Peyer's patch (tissue), 4 donors: ENCODE data around the gene KLF3.

Experiments
- POLR2A ChIP-seq, 2 donors: fragments of 450-650 bp; IDR thresholded peaks; one replicate each; pipeline ENCODE4 v1.5.1; 2017; ENCODE audit warnings: antibody characterized with exemption in 2 of 2, mild to moderate bottlenecking in 2 of 2, moderate library complexity in 2 of 2
- TF ChIP-seq, protein P1 (sequence below), 6 experiments: fragments of 450-650 bp in 4 of 6; fragments of 200-600 bp in 2 of 6; sonication (generic) in 1 of 6; IDR thresholded peaks; one replicate each; pipeline ENCODE4 v1.5.1; 2017 to 2019; ENCODE audit warnings: antibody characterized with exemption in 6 of 6, mild to moderate bottlenecking in 3 of 6, moderate library complexity in 1 of 6

DNA sequence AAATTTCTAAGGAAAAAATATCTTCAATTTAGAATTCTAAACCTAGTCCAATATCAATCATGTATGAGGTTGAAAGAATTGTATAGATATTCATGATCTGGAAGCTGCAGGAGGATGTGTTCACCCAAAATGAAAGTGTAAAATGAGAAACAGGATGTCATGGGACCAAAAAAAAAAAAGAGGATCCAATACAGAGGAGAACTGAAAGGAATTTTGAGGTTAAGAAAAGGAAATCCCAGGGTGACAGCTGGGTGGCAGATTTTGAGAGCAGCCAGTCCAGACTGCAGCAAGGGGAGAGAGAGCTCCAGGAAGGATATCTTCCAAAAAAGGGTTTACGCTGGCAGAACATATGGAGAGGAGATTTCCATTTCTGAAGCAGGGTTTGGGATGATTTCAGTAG is 79.9 kb downstream of the KLF3 start:
- TF ChIP-seq, protein P1, sequence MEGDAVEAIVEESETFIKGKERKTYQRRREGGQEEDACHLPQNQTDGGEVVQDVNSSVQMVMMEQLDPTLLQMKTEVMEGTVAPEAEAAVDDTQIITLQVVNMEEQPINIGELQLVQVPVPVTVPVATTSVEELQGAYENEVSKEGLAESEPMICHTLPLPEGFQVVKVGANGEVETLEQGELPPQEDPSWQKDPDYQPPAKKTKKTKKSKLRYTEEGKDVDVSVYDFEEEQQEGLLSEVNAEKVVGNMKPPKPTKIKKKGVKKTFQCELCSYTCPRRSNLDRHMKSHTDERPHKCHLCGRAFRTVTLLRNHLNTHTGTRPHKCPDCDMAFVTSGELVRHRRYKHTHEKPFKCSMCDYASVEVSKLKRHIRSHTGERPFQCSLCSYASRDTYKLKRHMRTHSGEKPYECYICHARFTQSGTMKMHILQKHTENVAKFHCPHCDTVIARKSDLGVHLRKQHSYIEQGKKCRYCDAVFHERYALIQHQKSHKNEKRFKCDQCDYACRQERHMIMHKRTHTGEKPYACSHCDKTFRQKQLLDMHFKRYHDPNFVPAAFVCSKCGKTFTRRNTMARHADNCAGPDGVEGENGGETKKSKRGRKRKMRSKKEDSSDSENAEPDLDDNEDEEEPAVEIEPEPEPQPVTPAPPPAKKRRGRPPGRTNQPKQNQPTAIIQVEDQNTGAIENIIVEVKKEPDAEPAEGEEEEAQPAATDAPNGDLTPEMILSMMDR (IDR thresholded peaks at IDR 0.05) = no peak
- no peak for TF ChIP-seq POLR2A (IDR thresholded peaks at IDR 0.05)
